ENCODE data around the gene PODXL.

DNA sequence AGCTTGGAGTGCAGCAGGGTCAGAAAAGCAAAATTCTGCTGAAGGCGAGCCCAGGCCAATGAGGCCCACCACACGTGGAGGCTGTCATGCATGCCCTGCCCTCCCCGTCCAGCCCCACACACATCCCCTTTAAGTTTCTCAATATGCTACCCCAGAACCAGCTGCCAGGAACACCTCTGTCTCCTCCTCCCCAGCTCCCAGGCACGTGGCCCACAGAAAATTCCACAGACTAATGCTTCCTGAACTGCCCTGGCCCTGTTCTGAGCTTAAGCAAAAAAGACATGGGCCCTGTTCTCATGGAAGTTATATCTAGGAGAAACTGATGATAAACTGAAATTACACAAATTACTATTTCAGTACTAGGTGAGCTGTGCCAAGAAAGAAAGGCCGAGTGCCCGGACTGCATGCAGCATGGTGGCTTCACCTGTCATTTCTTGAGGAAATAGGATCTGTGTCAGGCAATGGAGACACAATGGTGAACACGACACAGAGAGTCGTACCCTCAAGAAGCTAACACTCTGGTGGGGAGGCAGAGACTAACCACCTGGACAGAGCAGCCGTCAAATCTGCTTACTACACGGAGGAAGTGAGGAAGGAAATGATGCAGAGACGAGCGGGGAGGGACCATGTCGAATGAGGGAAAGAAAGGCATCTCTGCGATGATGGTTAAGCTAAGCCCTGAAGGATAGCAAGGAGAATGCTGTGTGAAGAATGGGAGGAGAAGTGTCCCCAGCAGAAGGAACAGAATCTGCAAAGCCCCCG lies 44.5 kb downstream of the PODXL start:
- no peak for TF ChIP-seq RCOR1 (IDR thresholded peaks at IDR 0.05; ENCODE audit: low read depth, low read length)
- TF ChIP-seq, protein P1, sequence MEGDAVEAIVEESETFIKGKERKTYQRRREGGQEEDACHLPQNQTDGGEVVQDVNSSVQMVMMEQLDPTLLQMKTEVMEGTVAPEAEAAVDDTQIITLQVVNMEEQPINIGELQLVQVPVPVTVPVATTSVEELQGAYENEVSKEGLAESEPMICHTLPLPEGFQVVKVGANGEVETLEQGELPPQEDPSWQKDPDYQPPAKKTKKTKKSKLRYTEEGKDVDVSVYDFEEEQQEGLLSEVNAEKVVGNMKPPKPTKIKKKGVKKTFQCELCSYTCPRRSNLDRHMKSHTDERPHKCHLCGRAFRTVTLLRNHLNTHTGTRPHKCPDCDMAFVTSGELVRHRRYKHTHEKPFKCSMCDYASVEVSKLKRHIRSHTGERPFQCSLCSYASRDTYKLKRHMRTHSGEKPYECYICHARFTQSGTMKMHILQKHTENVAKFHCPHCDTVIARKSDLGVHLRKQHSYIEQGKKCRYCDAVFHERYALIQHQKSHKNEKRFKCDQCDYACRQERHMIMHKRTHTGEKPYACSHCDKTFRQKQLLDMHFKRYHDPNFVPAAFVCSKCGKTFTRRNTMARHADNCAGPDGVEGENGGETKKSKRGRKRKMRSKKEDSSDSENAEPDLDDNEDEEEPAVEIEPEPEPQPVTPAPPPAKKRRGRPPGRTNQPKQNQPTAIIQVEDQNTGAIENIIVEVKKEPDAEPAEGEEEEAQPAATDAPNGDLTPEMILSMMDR (IDR thresholded peaks at IDR 0.05) = no peak
- TF ChIP-seq JUNB (IDR thresholded peaks at IDR 0.05) = no peak
- no peak for TF ChIP-seq MYC (IDR thresholded peaks at IDR 0.05; ENCODE audit: borderline replicate concordance, low read length)
- no peak for TF ChIP-seq EP300 (IDR thresholded peaks at IDR 0.05)
- no peak for TF ChIP-seq SMC3 (IDR thresholded peaks at IDR 0.05)
- no peak for TF ChIP-seq JUN (IDR thresholded peaks at IDR 0.05)
- no peak for TF ChIP-seq CHD2 (IDR thresholded peaks at IDR 0.05; ENCODE audit: low read length, partially characterized antibody)
- no peak for TF ChIP-seq RFX5 (IDR thresholded peaks at IDR 0.05)
- TF ChIP-seq POLR2A (IDR thresholded peaks at IDR 0.05; ENCODE audit: low read length) = no peak

Data from A549 (cell line).